A549 treated with Hydrocortisone at 1 μM for 4 hours (cell line): ENCODE data around the gene VHLL. TPM values are rescaled to one million over a fixed set of nuclear protein-coding genes. Genes with fewer than 3 reads are reported as not detected.

Experiments used
- total RNA-seq: library from RNA; stranded (reverse); fragments of 200-300 nt; extraction: Qiagen RNA extraction; gene quantifications from 5 replicates; pipeline ENCODE4 v1.2.3, GENCODE V29; 2022

Gene VHLL
- not detected in 5 replicates for total RNA-seq

GRCh38 chr1:156298852-156299357 is at the start of gene VHLL:
Gene VHLL (minus strand): TSS chr1:156299307. CDS start chr1:156299189, 118 bp downstream.

GRCh38 chr1:156338180-156338976 is 39.3 kb upstream of the VHLL start, which contains the start of the genes CCT3 and TSACC:
Gene CCT3 (minus strand): TSS chr1:156338292. CDS start chr1:156338184, 108 bp downstream.
Gene TSACC (plus strand): TSS chr1:156338526. CDS start chr1:156339758, 1,232 bp downstream.

GRCh38 chr1:156295391-156295947 is 3.6 kb downstream of the VHLL start, which contains the start of gene GLMP:
Gene GLMP (minus strand): TSS chr1:156295679. CDS start chr1:156295645, 34 bp downstream.

GRCh38 chr1:156284112-156284511 is 15.0 kb downstream of the VHLL start, which contains the start of gene TMEM79:
Gene TMEM79 (plus strand): TSS chr1:156284325. CDS start chr1:156285227, 902 bp downstream.

GRCh38 chr1:156282479-156283222 is 16.5 kb downstream of the VHLL start, which contains the start of gene SMG5:
Gene SMG5 (minus strand): TSS chr1:156282825. CDS start chr1:156282680, 145 bp downstream.

Other genes starting within 250 kb of the VHLL start
- gene UBQLN4, start 245.5 kb downstream of the VHLL start, total RNA-seq: 34.3 to 41.2 TPM (median 40.5 TPM) in 5 replicates
- gene LAMTOR2, start 244.5 kb downstream of the VHLL start, total RNA-seq: 140 to 156 TPM (median 148 TPM) in 5 replicates
- 0.17 to 0.28 TPM in 2 of 5 replicates, not detected in the others for gene RAB25, start 238.1 kb downstream of the VHLL start, total RNA-seq
- gene MEX3A, start 216.8 kb downstream of the VHLL start, total RNA-seq: 1.2 to 2.4 TPM (median 2.2 TPM) in 5 replicates
- gene LMNA, start 184.6 kb downstream of the VHLL start, total RNA-seq: 697 to 752 TPM (median 725 TPM) in 5 replicates
- 0.36 to 0.43 TPM (median 0.40 TPM) in 5 replicates for gene SEMA4A, start 145.7 kb downstream of the VHLL start, total RNA-seq
- gene SLC25A44, start 105.2 kb downstream of the VHLL start, total RNA-seq: 25.7 to 32.0 TPM (median 27.0 TPM) in 5 replicates
- 47.7 to 63.9 TPM (median 60.3 TPM) in 5 replicates for gene PMF1, start 86.3 kb downstream of the VHLL start, total RNA-seq
- gene BGLAP, start 57.1 kb downstream of the VHLL start, total RNA-seq: 0.16 to 0.62 TPM (median 0.30 TPM) in 3 of 5 replicates, not detected in the others
- 2.7 to 4.3 TPM (median 3.3 TPM) in 5 replicates for gene PAQR6, start 51.3 kb downstream of the VHLL start, total RNA-seq
- 41.9 to 46.8 TPM (median 43.0 TPM) in 5 replicates for gene SMG5, start 16.5 kb downstream of the VHLL start, total RNA-seq
- gene TMEM79, start 15.0 kb downstream of the VHLL start, total RNA-seq: 7.4 to 8.6 TPM (median 7.5 TPM) in 5 replicates
- gene GLMP, start 3.6 kb downstream of the VHLL start, total RNA-seq: 36.3 to 48.1 TPM (median 45.0 TPM) in 5 replicates
- gene CCT3, start 39.0 kb upstream of the VHLL start, total RNA-seq: 373 to 439 TPM (median 401 TPM) in 5 replicates
- gene TSACC, start 39.2 kb upstream of the VHLL start, total RNA-seq: 1.7 to 2.8 TPM (median 2.1 TPM) in 5 replicates
- gene RHBG, start 69.9 kb upstream of the VHLL start, total RNA-seq: 0.09 TPM in 1 of 5 replicates, not detected in the others
- 23.9 to 32.3 TPM (median 27.1 TPM) in 5 replicates for gene MEF2D, start 201.5 kb upstream of the VHLL start, total RNA-seq